GM12864 (cell line): Measurements from ENCODE around the gene SLC12A7.

Experiments used
- DNase-seq: peaks from one replicate; pipeline ENCODE4 v3.0.0-alpha.2; 2011; ENCODE audit warnings: low read depth
- H3K4me3 ChIP-seq: 2 replicates; pipeline ENCODE4 v1.5.1; 2011; ENCODE audit warnings: mild to moderate bottlenecking, low read depth, low read length, control low read depth
- TF ChIP-seq, protein P1 (sequence below): IDR thresholded peaks from 2 replicates; pipeline ENCODE4 v1.5.1; 2011; ENCODE audit warnings: low read depth, mild to moderate bottlenecking, moderate library complexity, low read length, control low read depth, inconsistent platforms; ENCODE audit errors: missing control alignments

The SLC12A7 gene

DNA sequence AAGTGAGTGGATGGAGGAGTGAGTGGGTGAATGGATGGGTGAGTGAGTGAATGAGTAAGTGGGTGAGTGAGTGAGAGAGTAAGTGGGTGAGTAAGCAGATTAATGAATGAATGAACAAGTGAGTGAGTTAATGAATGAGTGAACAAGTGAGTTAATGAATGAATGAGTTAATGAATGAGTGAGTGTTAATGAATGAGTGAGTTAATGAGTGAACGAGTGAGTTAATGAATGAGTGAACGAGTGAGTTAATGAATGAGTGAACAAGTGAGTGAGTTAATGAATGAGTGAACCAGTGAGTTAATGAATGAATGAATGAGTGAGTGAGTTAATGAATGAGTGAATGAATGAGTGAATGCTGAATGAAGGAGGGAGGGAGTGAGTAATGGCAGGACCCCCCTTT, 76.9 kb downstream of the SLC12A7 start:
- no peak for DNase-seq
- no peak overlapping the region for H3K4me3 ChIP-seq
- TF ChIP-seq, protein P1, sequence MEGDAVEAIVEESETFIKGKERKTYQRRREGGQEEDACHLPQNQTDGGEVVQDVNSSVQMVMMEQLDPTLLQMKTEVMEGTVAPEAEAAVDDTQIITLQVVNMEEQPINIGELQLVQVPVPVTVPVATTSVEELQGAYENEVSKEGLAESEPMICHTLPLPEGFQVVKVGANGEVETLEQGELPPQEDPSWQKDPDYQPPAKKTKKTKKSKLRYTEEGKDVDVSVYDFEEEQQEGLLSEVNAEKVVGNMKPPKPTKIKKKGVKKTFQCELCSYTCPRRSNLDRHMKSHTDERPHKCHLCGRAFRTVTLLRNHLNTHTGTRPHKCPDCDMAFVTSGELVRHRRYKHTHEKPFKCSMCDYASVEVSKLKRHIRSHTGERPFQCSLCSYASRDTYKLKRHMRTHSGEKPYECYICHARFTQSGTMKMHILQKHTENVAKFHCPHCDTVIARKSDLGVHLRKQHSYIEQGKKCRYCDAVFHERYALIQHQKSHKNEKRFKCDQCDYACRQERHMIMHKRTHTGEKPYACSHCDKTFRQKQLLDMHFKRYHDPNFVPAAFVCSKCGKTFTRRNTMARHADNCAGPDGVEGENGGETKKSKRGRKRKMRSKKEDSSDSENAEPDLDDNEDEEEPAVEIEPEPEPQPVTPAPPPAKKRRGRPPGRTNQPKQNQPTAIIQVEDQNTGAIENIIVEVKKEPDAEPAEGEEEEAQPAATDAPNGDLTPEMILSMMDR, result no peak

GRCh38 chr5:1034421-1034905, 77.4 kb downstream of the SLC12A7 start:
- no peak overlapping the region for H3K4me3 ChIP-seq
- DNase-seq, result no peak
- TF ChIP-seq, protein P1, result no peak

DNA sequence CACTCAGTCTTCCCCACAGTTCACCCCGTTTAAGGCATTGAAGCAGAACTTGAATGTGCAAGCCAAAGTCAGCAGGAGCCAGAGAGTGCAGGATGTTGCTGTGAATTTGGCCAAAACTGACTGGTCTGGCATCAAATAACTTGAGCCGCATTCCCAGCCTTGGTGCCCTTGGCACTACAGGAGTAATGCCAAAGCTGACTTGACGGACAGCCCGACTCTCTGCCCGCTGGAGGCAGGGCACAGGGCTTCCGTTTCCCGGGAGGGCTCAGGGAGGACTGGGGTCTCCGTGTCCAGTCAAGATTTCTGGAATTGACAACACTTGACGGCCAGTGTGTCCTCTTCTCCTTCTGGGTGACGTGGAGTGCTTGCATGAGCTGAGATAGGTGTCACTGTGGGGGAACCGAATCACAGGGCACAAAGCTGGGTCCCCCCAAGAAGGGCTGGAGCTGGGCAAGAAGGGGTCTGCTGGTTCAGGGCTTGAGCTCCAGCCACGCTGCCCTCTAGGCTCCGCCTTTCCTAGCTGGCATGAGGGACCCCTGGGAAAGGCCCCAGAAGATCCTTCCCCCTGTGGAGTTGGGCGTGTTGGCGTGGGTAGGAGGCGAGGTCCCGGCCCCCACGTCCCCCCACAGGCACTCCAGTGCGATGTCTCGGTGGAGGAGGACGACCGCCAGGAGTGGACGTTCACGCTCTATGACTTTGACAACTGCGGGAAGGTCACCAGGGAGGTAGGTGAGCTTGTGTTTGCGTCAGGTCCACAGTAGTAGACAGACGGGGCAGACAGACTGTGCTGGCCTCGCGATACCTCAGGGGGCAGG, 78.0 kb downstream of the SLC12A7 start:
- TF ChIP-seq, protein P1, result no peak
- DNase-seq, result no peak
- no peak overlapping the region for H3K4me3 ChIP-seq

- DNase-seq, result no peak
- TF ChIP-seq, protein P1, result no peak
- no peak overlapping the region for H3K4me3 ChIP-seq
Observed at GRCh38 chr5:1033178-1033577, 78.7 kb downstream of the SLC12A7 start.

DNA sequence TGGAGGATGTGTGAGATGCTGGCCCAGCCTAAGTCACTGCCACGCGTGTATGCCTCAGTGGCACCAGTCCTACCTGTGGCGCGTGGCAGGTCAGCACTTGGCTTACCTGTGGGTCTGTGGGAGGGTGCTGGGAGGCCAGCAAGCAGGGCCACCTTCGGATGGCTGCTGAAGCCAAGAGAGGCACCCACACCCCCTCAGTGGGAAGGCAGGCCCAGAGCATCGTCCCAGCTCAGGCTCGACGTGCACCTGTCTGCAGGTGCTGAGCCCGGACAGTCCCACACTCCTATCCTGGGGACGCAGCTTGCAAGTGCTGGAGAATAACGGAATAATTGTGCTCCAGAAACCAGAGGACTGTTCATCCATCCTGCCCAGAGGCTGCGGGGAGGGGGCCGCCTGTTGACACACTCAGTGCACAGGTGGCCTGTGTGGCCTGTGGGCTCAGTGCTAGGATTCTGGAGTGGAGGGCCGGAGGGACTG, 79.3 kb downstream of the SLC12A7 start:
- DNase-seq, result no peak
- TF ChIP-seq, protein P1, result no peak
- no peak overlapping the region for H3K4me3 ChIP-seq

DNA sequence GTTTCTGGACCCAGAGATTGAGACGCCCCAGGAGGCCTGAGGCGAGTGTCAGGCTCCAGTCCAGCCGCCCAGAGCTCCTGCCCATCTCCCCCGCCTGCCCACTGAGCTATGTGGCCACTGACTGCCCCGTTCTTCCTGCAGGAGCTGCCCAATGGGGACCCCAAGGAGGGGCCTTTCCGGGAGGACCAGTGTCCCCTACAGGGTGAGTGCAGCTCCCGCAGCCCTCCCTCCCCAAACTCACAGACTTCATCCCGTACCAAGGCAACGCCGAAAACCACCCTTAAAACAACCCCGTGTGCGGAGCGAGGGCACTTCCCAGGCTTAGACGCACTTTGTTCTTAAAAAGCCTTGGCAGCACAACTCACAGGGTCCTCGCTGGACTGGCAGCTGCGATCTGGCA, 79.9 kb downstream of the SLC12A7 start:
- DNase-seq, result no peak
- TF ChIP-seq, protein P1, result no peak
- no peak overlapping the region for H3K4me3 ChIP-seq
